GM23248 (cell line): ENCODE data around the gene PCDHA8. TPM values are rescaled to one million over a fixed set of nuclear protein-coding genes. Genes with fewer than 3 reads are reported as not detected.
"Not testable (repeated sequence)": the region's sequence is repeated elsewhere in the genome, so short reads cannot be mapped to it uniquely, and the experiment has no call there.

Source experiments
- DNase-seq: peaks from one replicate; pipeline ENCODE4 v3.0.0-alpha.2; 2015
- H2AFZ ChIP-seq: fragments of 200-600 bp; sonication (generic); 2 replicates; pipeline ENCODE4 v1.6.1; 2016; ENCODE audit warnings: antibody characterized with exemption
- H3F3A ChIP-seq: fragments of 200-600 bp; sonication (generic); 2 replicates; pipeline ENCODE4 v1.6.1; 2016; ENCODE audit warnings: mild to moderate bottlenecking, antibody characterized with exemption, mixed run types; ENCODE audit not compliant: insufficient read depth
- H3K27ac ChIP-seq: fragments of 200-600 bp; sonication (generic); 2 replicates; pipeline ENCODE4 v1.5.1; 2016; ENCODE audit warnings: mild to moderate bottlenecking
- H3K27me3 ChIP-seq: fragments of 200-600 bp; sonication (generic); replicated peaks from 2 replicates; pipeline ENCODE4 v1.6.1; 2016; ENCODE audit warnings: mild to moderate bottlenecking; ENCODE audit not compliant: insufficient read depth
- H3K36me3 ChIP-seq: fragments of 200-600 bp; sonication (generic); 2 replicates; pipeline ENCODE4 v1.6.1; 2016; ENCODE audit warnings: low read depth, mild to moderate bottlenecking
- H3K4me1 ChIP-seq: fragments of 200-600 bp; sonication (generic); 2 replicates; pipeline ENCODE4 v1.6.1; 2016; ENCODE audit warnings: mild to moderate bottlenecking; ENCODE audit not compliant: insufficient read depth
- H3K4me2 ChIP-seq: fragments of 200-600 bp; sonication (generic); one replicate; pipeline ENCODE4 v1.6.1; 2016; ENCODE audit warnings: mild to moderate bottlenecking; ENCODE audit not compliant: unreplicated experiment
- H3K4me3 ChIP-seq: fragments of 200-600 bp; sonication (generic); 2 replicates; pipeline ENCODE4 v1.5.1; 2016; ENCODE audit warnings: mild to moderate bottlenecking
- H3K79me2 ChIP-seq: fragments of 200-600 bp; sonication (generic); 2 replicates; pipeline ENCODE4 v1.6.1; 2016; ENCODE audit warnings: mild to moderate bottlenecking; ENCODE audit not compliant: insufficient read depth
- H3K9ac ChIP-seq: fragments of 200-600 bp; sonication (generic); 2 replicates; pipeline ENCODE4 v1.6.1; 2016; ENCODE audit warnings: mild to moderate bottlenecking
- H3K9me2 ChIP-seq: fragments of 200-600 bp; sonication (generic); 2 replicates; pipeline ENCODE4 v1.6.1; 2016; ENCODE audit warnings: mixed run types, mild to moderate bottlenecking, moderate library complexity; ENCODE audit not compliant: insufficient read depth
- H3K9me3 ChIP-seq: fragments of 200-600 bp; sonication (generic); one replicate; pipeline ENCODE4 v1.6.1; 2017; ENCODE audit warnings: low read depth
- H4K20me1 ChIP-seq: fragments of 200-600 bp; sonication (generic); 2 replicates; pipeline ENCODE4 v1.6.0; 2016; ENCODE audit not compliant: insufficient read depth
- EZH2 ChIP-seq: fragments of 200-600 bp; sonication (generic); IDR thresholded peaks from 2 replicates; pipeline ENCODE4 v1.6.1; 2018; ENCODE audit warnings: antibody characterized with exemption, mild to moderate bottlenecking; ENCODE audit not compliant: insufficient read depth, poor library complexity, severe bottlenecking
- EZH2phosphoT487 ChIP-seq: fragments of 200-600 bp; sonication (generic); IDR thresholded peaks from 2 replicates; pipeline ENCODE4 v1.6.1; 2018; ENCODE audit warnings: antibody characterized with exemption, moderate library complexity, mild to moderate bottlenecking, low read depth; ENCODE audit not compliant: insufficient read depth
- WGBS, 2 experiments: methylation state at CpG; one replicate each; pipeline ENCODE4 v1.1.6; 2015 to 2017; ENCODE audit warnings: low lambda C conversion rate in 2 of 2, low coverage in 1 of 2; ENCODE audit errors: missing lambda C conversion rate in 2 of 2; 5-methylcytosine and 5-hydroxymethylcytosine counted together
- in situ Hi-C: fragments of 300-500 bp; cut with MboI; formaldehyde crosslinking; loops from 2 replicates; pipeline ENCODE4 v1.15.0; 2020
- polyA plus RNA-seq: library from polyadenylated mRNA; unstranded; fragments of >200 nt; fragmentation: Nextera tagmentation; extraction: Ambion mirVana; gene quantifications from 2 replicates; pipeline ENCODE4 v1.2.1, GENCODE V29; 2016
- total RNA-seq: library from RNA; depleted of rRNA; stranded (reverse); fragments of >200 nt; shearing (Covaris generic); gene quantifications from 2 replicates; pipeline ENCODE4 v1.2.3, GENCODE V29; 2014

Gene PCDHA8
- total and polyA plus RNA-seq, 2 experiments from 2014 or later: not detected

DNA sequence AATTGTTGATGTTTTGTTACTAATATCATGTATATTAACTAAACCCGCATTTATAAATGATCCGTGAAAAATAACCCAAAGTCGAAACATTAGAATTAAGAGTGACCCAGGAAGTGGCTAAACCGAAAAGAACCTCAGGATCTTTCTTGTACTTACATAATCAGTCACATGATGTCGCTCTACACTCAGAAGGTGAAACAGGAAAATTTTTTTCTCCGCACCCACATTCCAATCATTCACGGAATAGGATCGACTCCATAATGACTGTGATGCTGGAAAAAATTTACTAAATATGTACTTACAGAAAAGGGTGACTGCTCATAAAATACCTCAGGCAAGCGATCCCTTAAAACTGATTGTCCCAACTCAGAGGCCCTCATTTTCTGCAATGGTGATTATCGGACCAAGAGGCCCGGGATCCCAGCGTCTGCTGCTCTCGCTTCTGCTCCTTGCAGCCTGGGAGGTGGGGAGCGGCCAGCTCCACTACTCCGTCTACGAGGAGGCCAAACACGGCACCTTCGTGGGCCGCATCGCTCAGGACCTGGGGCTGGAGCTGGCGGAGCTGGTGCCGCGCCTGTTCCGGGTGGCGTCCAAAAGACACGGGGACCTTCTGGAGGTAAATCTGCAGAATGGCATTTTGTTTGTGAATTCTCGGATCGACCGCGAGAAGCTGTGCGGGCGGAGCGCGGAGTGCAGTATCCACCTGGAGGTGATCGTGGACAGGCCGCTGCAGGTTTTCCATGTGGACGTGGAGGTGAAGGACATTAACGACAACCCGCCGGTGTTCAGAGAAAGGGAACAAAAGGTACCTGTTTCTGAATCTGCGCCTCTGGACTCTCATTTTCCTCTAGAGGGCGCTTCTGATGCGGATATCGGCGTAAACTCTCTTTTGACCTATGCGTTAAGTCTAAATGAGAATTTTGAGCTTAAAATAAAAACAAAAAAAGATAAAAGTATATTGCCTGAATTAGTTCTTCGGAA lies 34.4 kb downstream of the PCDHA8 start, which contains the start of gene PCDHA12:
TSS of gene PCDHA12 (plus strand) at position 224 of the 981 bp plus-strand sequence. CDS start at position 389, 165 bp downstream.
- Histone ChIP-seq H3K79me2 (no peaks in the 10 kb centered on the region), H4K20me1 (no peaks in the 10 kb centered on the region), H3K9me2 (no peaks in the 10 kb centered on the region), H3K27ac (no peak within 1 kb of the TSS), H3K9ac (no peak within 1 kb of the TSS), H3F3A (no peaks in the 10 kb centered on the region), H3K4me2 (no peak within 1 kb of the TSS), H3K9me3 (no peaks in the 10 kb centered on the region), H3K4me1 (no peaks in the 10 kb centered on the region), H3K36me3 (no peaks in the 10 kb centered on the region), H2AFZ (no peak within 1 kb of the TSS), H3K4me3 (no peak within 1 kb of the TSS), H3K27me3 (no peaks in the 10 kb centered on the region)
- in situ Hi-C loops: no loop called here
- TF ChIP-seq EZH2phosphoT487 (no peak), EZH2 (no peak)
- 18 to 19% methylated on average over 47 of the region's 47 CpGs for WGBS, 2 experiments
- no peak for DNase-seq

DNA sequence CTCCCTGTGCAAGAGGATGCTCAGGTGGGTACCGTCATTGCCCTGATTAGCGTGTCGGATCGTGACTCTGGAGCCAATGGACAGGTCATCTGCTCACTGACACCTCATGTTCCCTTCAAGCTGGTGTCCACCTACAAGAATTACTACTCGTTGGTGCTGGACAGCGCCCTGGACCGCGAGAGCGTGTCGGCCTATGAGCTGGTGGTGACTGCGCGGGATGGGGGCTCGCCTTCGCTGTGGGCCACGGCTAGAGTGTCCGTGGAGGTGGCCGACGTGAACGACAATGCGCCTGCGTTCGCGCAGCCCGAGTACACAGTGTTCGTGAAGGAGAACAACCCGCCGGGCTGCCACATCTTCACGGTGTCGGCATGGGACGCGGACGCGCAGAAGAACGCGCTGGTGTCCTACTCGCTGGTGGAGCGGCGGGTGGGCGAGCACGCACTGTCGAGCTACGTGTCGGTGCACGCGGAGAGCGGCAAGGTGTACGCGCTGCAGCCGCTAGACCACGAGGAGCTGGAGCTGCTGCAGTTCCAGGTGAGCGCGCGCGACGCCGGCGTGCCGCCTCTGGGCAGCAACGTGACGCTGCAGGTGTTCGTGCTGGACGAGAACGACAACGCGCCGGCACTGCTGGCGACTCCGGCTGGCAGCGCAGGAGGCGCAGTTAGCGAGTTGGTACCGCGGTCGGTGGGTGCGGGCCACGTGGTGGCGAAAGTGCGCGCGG lies 35.7 kb downstream of the PCDHA8 start:
- H3K9me3 ChIP-seq, H3K9me2 ChIP-seq, H3K4me2 ChIP-seq, in situ Hi-C loops, H3K27me3 ChIP-seq, H3F3A ChIP-seq, H3K9ac ChIP-seq, H3K36me3 ChIP-seq, DNase-seq, H4K20me1 ChIP-seq, H2AFZ ChIP-seq, H3K4me1 ChIP-seq, H3K79me2 ChIP-seq, H3K4me3 ChIP-seq, H3K27ac ChIP-seq: not testable (repeated sequence)
- 43 to 46% methylated on average over 71 to 80 of the region's 80 CpGs for WGBS, 2 experiments

DNA sequence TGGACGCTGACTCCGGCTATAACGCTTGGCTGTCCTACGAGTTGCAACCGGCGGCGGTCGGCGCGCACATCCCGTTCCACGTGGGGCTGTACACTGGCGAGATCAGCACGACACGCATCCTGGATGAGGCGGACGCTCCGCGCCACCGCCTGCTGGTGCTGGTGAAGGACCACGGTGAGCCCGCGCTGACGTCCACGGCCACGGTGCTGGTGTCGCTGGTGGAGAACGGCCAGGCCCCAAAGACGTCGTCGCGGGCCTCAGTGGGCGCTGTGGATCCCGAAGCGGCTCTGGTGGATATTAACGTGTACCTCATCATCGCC lies 36.2 kb downstream of the PCDHA8 start:
- no peaks in the 10 kb centered on the region for H3K36me3 ChIP-seq
- no peak overlapping the region for H3K27ac ChIP-seq
- no peaks in the 10 kb centered on the region for H4K20me1 ChIP-seq
- DNase-seq: no peak
- in situ Hi-C loops: no loop called here
- H3K4me3 ChIP-seq: no peak overlapping the region
- no peaks in the 10 kb centered on the region for H3K9me3 ChIP-seq
- H3K9me2 ChIP-seq: no peaks in the 10 kb centered on the region
- H3K79me2 ChIP-seq: no peaks in the 10 kb centered on the region
- no peaks in the 10 kb centered on the region for H3K4me1 ChIP-seq
- H3F3A ChIP-seq: no peaks in the 10 kb centered on the region
- no peak overlapping the region for H2AFZ ChIP-seq
- 46 to 52% methylated on average over 34 to 37 of the region's 37 CpGs for WGBS, 2 experiments
- no peak overlapping the region for H3K4me2 ChIP-seq
- no peaks in the 10 kb centered on the region for H3K27me3 ChIP-seq
- TF ChIP-seq EZH2 (no peak), EZH2phosphoT487 (no peak)
- no peak overlapping the region for H3K9ac ChIP-seq

DNA sequence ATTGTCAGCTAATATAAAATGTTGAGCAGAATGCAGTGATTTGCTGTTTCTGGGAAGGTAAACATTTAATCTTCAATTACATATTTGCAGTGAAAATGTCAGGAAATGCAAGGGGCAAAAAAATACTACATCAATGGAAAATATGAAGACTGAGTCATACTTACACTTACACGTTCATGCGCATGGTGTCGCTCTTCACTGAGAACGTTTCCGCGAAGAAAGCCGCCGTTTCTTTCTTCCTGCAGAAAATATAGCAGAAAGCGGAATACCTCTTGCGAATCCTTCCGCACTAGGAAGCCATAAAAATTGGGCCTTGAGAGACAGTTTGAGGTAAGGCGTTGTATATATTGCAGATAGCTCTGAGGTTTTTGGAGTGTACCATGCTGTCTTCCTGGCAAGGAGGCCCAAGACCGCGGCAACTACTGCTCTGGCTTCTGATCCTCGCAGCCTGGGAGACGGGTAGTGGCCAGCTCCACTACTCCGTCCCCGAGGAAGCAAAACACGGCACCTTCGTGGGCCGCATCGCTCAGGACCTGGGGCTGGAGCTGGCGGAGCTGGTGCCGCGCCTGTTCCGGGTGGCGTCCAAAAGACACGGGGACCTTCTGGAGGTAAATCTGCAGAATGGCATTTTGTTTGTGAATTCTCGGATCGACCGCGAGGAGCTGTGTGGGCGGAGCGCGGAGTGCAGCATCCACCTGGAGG lies 41.1 kb downstream of the PCDHA8 start, which contains the start of gene PCDHA13:
TSS of gene PCDHA13 (plus strand) at position 236 of the 702 bp plus-strand sequence. CDS start at position 381, 145 bp downstream.
- H2AFZ ChIP-seq: 0 out of 2 replicates have a peak within 1 kb of the TSS, but pooled peaks have one; percentile 38
- H3K4me1 ChIP-seq: no peaks in the 10 kb centered on the region
- H3K9me3 ChIP-seq: no peaks in the 10 kb centered on the region
- no peaks in the 10 kb centered on the region for H3K27me3 ChIP-seq
- no peak within 1 kb of the TSS for H3K4me3 ChIP-seq
- WGBS, 2 experiments: 5 to 9% methylated on average over 35 of the region's 35 CpGs
- TF ChIP-seq EZH2phosphoT487: no peak
- no peak for TF ChIP-seq EZH2
- H3K9me2 ChIP-seq: no peaks in the 10 kb centered on the region
- H3K27ac ChIP-seq: no peak within 1 kb of the TSS
- H3F3A ChIP-seq: no peaks in the 10 kb centered on the region
- H3K79me2 ChIP-seq: no peaks in the 10 kb centered on the region
- no peak within 1 kb of the TSS for H3K9ac ChIP-seq
- peak; percentile 44 for DNase-seq
- no peaks in the 10 kb centered on the region for H4K20me1 ChIP-seq
- H3K36me3 ChIP-seq: no peaks in the 10 kb centered on the region
- H3K4me2 ChIP-seq: no peak within 1 kb of the TSS
- in situ Hi-C loops: no loop called here
